H1 (cell line): ENCODE data around the gene KCNJ3. TPM values are rescaled to one million over a fixed set of nuclear protein-coding genes. Genes with fewer than 3 reads are reported as not detected.

Experiments used
- CTCF ChIA-PET: fragments of 300-600 bp; sonication (Branson Sonifier 250); formaldehyde crosslinking; loops from one replicate; lab custom pipeline; 2021; ENCODE audit not compliant: partially characterized antibody; lab: Charles Lee
- POLR2A ChIA-PET: fragments of 300-600 bp; sonication (Branson Sonifier 250); formaldehyde crosslinking; loops from one replicate; lab custom pipeline; 2021; ENCODE audit warnings: inconsistent platforms; ENCODE audit not compliant: partially characterized antibody; lab: Charles Lee
- DNase-seq, 2 experiments: peaks; one replicate each; pipeline versions ENCODE4 v3.0.0 to v3.0.0-alpha.2; 2010 to 2022; ENCODE audit warnings: low spot score in 2 of 2, low read depth in 1 of 2, mixed read lengths in 1 of 2
- FAIRE-seq: peaks from 2 replicates; lab custom pipeline; 2011; peaks lifted over from hg19 to GRCh38; lab: Jason Lieb, UNC
- H2AFZ ChIP-seq: 2 replicates; pipeline ENCODE4 v1.8.1; 2012; ENCODE audit warnings: low read length, inconsistent platforms
- H2AK5ac ChIP-seq: 2 replicates; pipeline ENCODE4 v1.6.1; 2013; ENCODE audit warnings: low read depth, low read length
- H2BK120ac ChIP-seq: replicated peaks from 2 replicates; pipeline ENCODE3; 2013; ENCODE audit warnings: low read depth, low read length, inconsistent platforms
- H2BK12ac ChIP-seq: 2 replicates; pipeline ENCODE4 v1.6.1; 2013; ENCODE audit warnings: low read depth, low read length
- H2BK15ac ChIP-seq: 2 replicates; pipeline ENCODE4 v1.6.1; 2013; ENCODE audit warnings: low read length
- H2BK20ac ChIP-seq: 2 replicates; pipeline ENCODE4 v1.6.1; 2013; ENCODE audit warnings: low read length
- H2BK5ac ChIP-seq: 2 replicates; pipeline ENCODE4 v1.6.1; 2013; ENCODE audit warnings: low read depth, low read length
- H3K14ac ChIP-seq: 2 replicates; pipeline ENCODE4 v1.6.1; 2013; ENCODE audit warnings: inconsistent platforms; ENCODE audit not compliant: insufficient read length
- H3K18ac ChIP-seq: 2 replicates; pipeline ENCODE4 v1.6.1; 2013; ENCODE audit warnings: low read length; ENCODE audit errors: extremely low read depth
- H3K23ac ChIP-seq: 2 replicates; pipeline ENCODE4 v1.6.1; 2013; ENCODE audit warnings: inconsistent platforms; ENCODE audit not compliant: insufficient read length
- H3K23me2 ChIP-seq: 2 replicates; pipeline ENCODE4 v1.6.1; 2013; ENCODE audit warnings: low read depth, low read length
- H3K27ac ChIP-seq: 2 replicates; pipeline ENCODE4 v1.6.1; 2011; ENCODE audit warnings: low read depth, low read length, inconsistent platforms
- H3K27me3 ChIP-seq, 4 experiments: replicated peaks in 1 of 4; 1 replicate in 1 of 4; 2 replicates in 3 of 4; pipeline versions ENCODE4 v1.6.1 to v1.8.1; 2011 to 2013; ENCODE audit warnings: low read length in 3 of 4, mild to moderate bottlenecking in 3 of 4, inconsistent platforms in 2 of 4, mixed read lengths in 2 of 4, moderate library complexity in 1 of 4; ENCODE audit not compliant: control insufficient read depth in 3 of 4, insufficient read depth in 3 of 4; ENCODE audit errors: extremely low read depth in 1 of 4
- H3K36me3 ChIP-seq, 4 experiments: 2 replicates each; pipeline versions ENCODE4 v1.6.1 to v1.8.1; 2011 to 2013; ENCODE audit warnings: mild to moderate bottlenecking in 4 of 4, low read length in 3 of 4, moderate library complexity in 2 of 4, control low read depth in 1 of 4, inconsistent platforms in 1 of 4; ENCODE audit not compliant: insufficient read depth in 4 of 4, control insufficient read depth in 2 of 4
- H3K4ac ChIP-seq: replicated peaks from 2 replicates; pipeline ENCODE3; 2013; ENCODE audit warnings: low read length, low read depth, mixed read lengths, inconsistent platforms; ENCODE audit not compliant: insufficient read length
- H3K4me1 ChIP-seq, 4 experiments: replicated peaks in 1 of 4; 1 replicate in 1 of 4; 2 replicates in 3 of 4; pipeline versions ENCODE4 v1.6.1 to v1.8.1; 2011 to 2013; ENCODE audit warnings: low read length in 3 of 4, inconsistent platforms in 2 of 4, mixed read lengths in 1 of 4; ENCODE audit not compliant: insufficient read depth in 4 of 4, control insufficient read depth in 3 of 4
- H3K4me2 ChIP-seq, 2 experiments: 2 replicates each; pipeline versions ENCODE4 v1.6.1 to v1.8.1; 2011 to 2013; ENCODE audit warnings: low read depth in 2 of 2, low read length in 2 of 2, control low read depth in 1 of 2, inconsistent platforms in 1 of 2, mild to moderate bottlenecking in 1 of 2; ENCODE audit not compliant: insufficient read depth in 1 of 2
- H3K4me3 ChIP-seq, 4 experiments: fragments of 200-600, 300-600 bp in 1 of 4; sonication (generic), shearing (Covaris generic), sonication (Bioruptor Twin) in 1 of 4; 2 replicates each; pipeline versions ENCODE4 v1.5.1 to v1.8.1; 2011 to 2016; ENCODE audit warnings: low read length in 4 of 4, low read depth in 3 of 4, control low read depth in 2 of 4, inconsistent platforms in 2 of 4, mild to moderate bottlenecking in 2 of 4, mixed read lengths in 1 of 4, moderate library complexity in 1 of 4; ENCODE audit not compliant: insufficient read depth in 2 of 4; ENCODE audit errors: extremely low read depth in 1 of 4
- H3K56ac ChIP-seq: replicated peaks from 2 replicates; pipeline ENCODE3; 2013; ENCODE audit warnings: low read depth, mild to moderate bottlenecking, mixed read lengths, low read length, inconsistent platforms; ENCODE audit not compliant: insufficient read length
- H3K79me1 ChIP-seq: 2 replicates; pipeline ENCODE4 v1.6.1; 2013; ENCODE audit warnings: low read depth, low read length, control low read depth
- H3K79me2 ChIP-seq, 2 experiments: 2 replicates each; pipeline versions ENCODE4 v1.6.1 to v1.8.1; 2012 to 2013; ENCODE audit warnings: low read length in 2 of 2, mild to moderate bottlenecking in 2 of 2, inconsistent platforms in 1 of 2; ENCODE audit not compliant: insufficient read depth in 2 of 2, control insufficient read depth in 1 of 2
- H3K9ac ChIP-seq, 4 experiments: replicated peaks in 1 of 4; 1 replicate in 1 of 4; 2 replicates in 3 of 4; pipeline versions ENCODE4 v1.6.1 to v1.8.1; 2011 to 2013; ENCODE audit warnings: low read depth in 3 of 4, low read length in 3 of 4, control low read depth in 2 of 4, mild to moderate bottlenecking in 2 of 4, moderate library complexity in 2 of 4, inconsistent platforms in 1 of 4; ENCODE audit errors: extremely low read depth in 1 of 4
- H3K9me3 ChIP-seq, 2 experiments: 2 replicates each; pipeline versions ENCODE4 v1.6.1 to v1.8.1; 2012 to 2013; ENCODE audit warnings: mild to moderate bottlenecking in 2 of 2, moderate library complexity in 2 of 2, control low read depth in 1 of 2, inconsistent platforms in 1 of 2, low read depth in 1 of 2, low read length in 1 of 2, mixed read lengths in 1 of 2; ENCODE audit not compliant: insufficient read depth in 2 of 2
- H4K20me1 ChIP-seq, 2 experiments: replicated peaks in 1 of 2; 2 replicates each; pipeline versions ENCODE3 to v1.8.1; 2011 to 2013; ENCODE audit warnings: inconsistent platforms in 2 of 2, low read length in 2 of 2, mild to moderate bottlenecking in 1 of 2; ENCODE audit not compliant: insufficient read depth in 2 of 2, control insufficient read depth in 1 of 2
- H4K5ac ChIP-seq: 2 replicates; pipeline ENCODE4 v1.6.1; 2013; ENCODE audit warnings: low read length, low read depth, mixed read lengths, inconsistent platforms; ENCODE audit not compliant: insufficient read length
- H4K8ac ChIP-seq: 2 replicates; pipeline ENCODE4 v1.8.0; 2013; ENCODE audit warnings: mild to moderate bottlenecking, moderate library complexity, low read length, inconsistent platforms; ENCODE audit not compliant: insufficient read depth; ENCODE audit errors: extremely low read depth
- H4K91ac ChIP-seq: replicated peaks from 2 replicates; pipeline ENCODE3; 2013; ENCODE audit warnings: low read length, mixed read lengths, inconsistent platforms; ENCODE audit not compliant: insufficient read length
- BCL11A ChIP-seq, 2 experiments: IDR thresholded peaks; one replicate each; pipeline ENCODE4 v1.6.1; 2011; ENCODE audit warnings: low read depth in 2 of 2, low read length in 2 of 2, mild to moderate bottlenecking in 2 of 2
- CEBPB ChIP-seq: IDR thresholded peaks from 2 replicates; pipeline ENCODE4 v1.6.1; 2012; ENCODE audit warnings: low read depth, low read length
- CHD2 ChIP-seq: IDR thresholded peaks from 2 replicates; pipeline ENCODE4 v1.6.1; 2012; ENCODE audit warnings: low read length, improper control_type of control experiment
- CREB1 ChIP-seq: IDR thresholded peaks from 2 replicates; pipeline ENCODE4 v1.6.1; 2012; ENCODE audit warnings: inconsistent platforms
- JUN ChIP-seq: IDR thresholded peaks from 2 replicates; pipeline ENCODE4 v1.6.1; 2011; ENCODE audit warnings: low read depth, mild to moderate bottlenecking, improper control_type of control experiment, low read length
- KDM4A ChIP-seq: IDR thresholded peaks from one replicate; pipeline ENCODE4 v1.7.1; 2012; ENCODE audit warnings: low read depth, mild to moderate bottlenecking, moderate library complexity, low read length, inconsistent platforms; ENCODE audit not compliant: severe bottlenecking
- NRF1 ChIP-seq: IDR thresholded peaks from 2 replicates; pipeline ENCODE4 v1.6.1; 2011; ENCODE audit warnings: mild to moderate bottlenecking, low read depth, low read length, improper control_type of control experiment
- RBBP5 ChIP-seq: IDR thresholded peaks from 2 replicates; pipeline ENCODE4 v1.7.1; 2012; ENCODE audit warnings: low read depth, mild to moderate bottlenecking, inconsistent platforms, low read length, moderate library complexity, borderline replicate concordance
- RFX5 ChIP-seq: IDR thresholded peaks from 2 replicates; pipeline ENCODE4 v1.6.1; 2011; ENCODE audit warnings: low read depth, low read length, improper control_type of control experiment, borderline replicate concordance
- SUZ12 ChIP-seq: fragments of 200-600 bp; sonication (generic); IDR thresholded peaks from 2 replicates; pipeline ENCODE4 v1.6.1; 2012; ENCODE audit warnings: mild to moderate bottlenecking, inconsistent platforms, low read length, moderate library complexity, mixed read lengths
- TAF7 ChIP-seq: optimal IDR thresholded peaks from 2 replicates; pipeline ENCODE3; 2011; ENCODE audit warnings: low read depth, mild to moderate bottlenecking, inconsistent platforms, low read length, moderate library complexity, borderline replicate concordance
- TEAD4 ChIP-seq: IDR thresholded peaks from 2 replicates; pipeline ENCODE4 v1.6.1; 2012; ENCODE audit warnings: low read depth, low read length, inconsistent platforms, mixed read lengths
- WGBS, 2 experiments: shearing (Covaris generic) in 1 of 2; methylation state at CpG; one replicate each; pipeline versions ENCODE4 v1.1.6 to v1.1.7; 2013 to 2015; ENCODE audit warnings: low lambda C conversion rate in 2 of 2, mixed read lengths in 2 of 2, inconsistent platforms in 1 of 2, low coverage in 1 of 2, missing lambda C conversion rate in 1 of 2; ENCODE audit not compliant: insufficient replicate concordance in 2 of 2, insufficient coverage in 1 of 2, insufficient read length in 1 of 2; ENCODE audit errors: extremely low coverage in 1 of 2, missing lambda C conversion rate in 1 of 2; 5-methylcytosine and 5-hydroxymethylcytosine counted together
- polyA plus RNA-seq, 7 experiments: library from polyadenylated mRNA; depleted of rRNA in 3 of 7; stranded (reverse) in 5 of 7; unstranded in 2 of 7; fragments of >200 nt in 5 of 7; fragments of 200-250 nt in 2 of 7; gene quantifications; 1 replicate in 5 of 7; 2 replicates in 1 of 7; 4 replicates in 1 of 7; pipeline versions ENCODE4 v1.2.1 to v1.2.3, GENCODE V29; 2011 to 2013; ENCODE audit warnings: missing spikeins in 2 of 7, mixed read lengths in 2 of 7
- total RNA-seq: library from RNA; stranded (reverse); fragmentation: NEBNext Ultra II Directional; extraction: Animal tissue kit (Norgen Biotek cat#: 25700); gene quantifications from 2 replicates; pipeline ENCODE4 v1.2.1, GENCODE V29; 2021
- TF ChIP-seq, protein P1 (sequence below), 3 experiments: IDR thresholded peaks; 1 replicate in 2 of 3; 2 replicates in 1 of 3; pipeline versions ENCODE4 v1.5.1 to v1.6.1; 2011; ENCODE audit warnings: low read length in 3 of 3, mild to moderate bottlenecking in 3 of 3, inconsistent platforms in 2 of 3, low read depth in 1 of 3, moderate library complexity in 1 of 3; ENCODE audit not compliant: insufficient read depth in 1 of 3; ENCODE audit errors: control extremely low read depth in 1 of 3

The KCNJ3 gene
- total and polyA plus RNA-seq, 2 of the 8 experiments (the other 6 are each of a cell fraction or from before 2014, with no cell fraction given), result 0.11 to 0.50 TPM

DNA sequence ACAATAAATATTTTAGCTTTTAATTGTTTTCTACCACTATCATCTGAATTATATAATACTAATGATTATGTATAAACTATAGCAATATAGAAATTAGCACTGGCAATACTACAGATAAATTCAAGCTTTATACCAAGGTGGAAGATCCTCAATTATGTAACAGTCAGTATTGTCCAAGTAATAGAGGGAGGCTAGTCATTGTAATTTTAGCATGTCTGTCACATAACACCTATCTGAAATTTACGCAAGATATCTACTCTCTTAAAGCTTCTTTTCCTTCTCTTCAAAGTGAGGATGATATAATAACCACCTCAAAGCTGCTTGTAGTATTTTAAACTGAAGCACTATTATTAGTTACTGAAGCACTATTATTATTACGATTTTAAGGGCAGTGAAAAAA is 12.2 kb downstream of the KCNJ3 start:
- POLR2A ChIA-PET, result no interaction called here
- Histone ChIP-seq H3K79me1 (no peaks in the 10 kb centered on the region), H2AK5ac (no peak overlapping the region), H3K9ac (no peak overlapping the region), H2BK12ac (no peak overlapping the region), H3K14ac (no peak overlapping the region), H3K4me2 (no peak overlapping the region), H3K4me1 (peaks cover 0 to 6% (median 2%) of the 10 kb centered on the region in 4 experiments; a peak in 2 of 7 replicates), H3K4ac (no peak overlapping the region), H2AFZ (no peak overlapping the region), H3K23me2 (no peaks in the 10 kb centered on the region), H4K8ac (no peak overlapping the region), H4K5ac (no peak overlapping the region), H3K4me3 (no peak overlapping the region), H2BK120ac (no peak overlapping the region), H3K36me3 (no peaks in the 10 kb centered on the region), H3K79me2 (no peaks in the 10 kb centered on the region), H4K91ac (no peak overlapping the region), H3K56ac (no peak overlapping the region), H3K23ac (no peak overlapping the region), H3K27ac (no peak overlapping the region), H3K27me3 (no peaks in the 10 kb centered on the region), H3K9me3 (no peaks in the 10 kb centered on the region), H2BK15ac (no peak overlapping the region), H2BK5ac (no peak overlapping the region), H4K20me1 (no peaks in the 10 kb centered on the region), H3K18ac (no peak overlapping the region), H2BK20ac (no peak overlapping the region)
- CTCF ChIA-PET, result interaction anchor here (0.7 kb wide), 1 partner anchor 576 kb away, joined by 3 read pairs; no protein-coding TSS in a partner anchor
- DNase-seq (no peak), FAIRE-seq (no peak)
- WGBS, 2 experiments, result 87% methylated on average over 2 of the region's 2 CpGs; no CpG with 5 or more reads in 1 of the 2 experiments
- TF ChIP-seq TAF7 (no peak), CEBPB (no peak), CREB1 (no peak), BCL11A (IDR thresholded peaks at IDR 0.05; ENCODE audit: low read depth in 2 of 2, low read length in 2 of 2) (no peak), JUN (no peak), SUZ12 (no peak), TEAD4 (no peak), NRF1 (no peak), RBBP5 (no peak), RFX5 (no peak), KDM4A (no peak), CHD2 (no peak)
- TF ChIP-seq, protein P1, sequence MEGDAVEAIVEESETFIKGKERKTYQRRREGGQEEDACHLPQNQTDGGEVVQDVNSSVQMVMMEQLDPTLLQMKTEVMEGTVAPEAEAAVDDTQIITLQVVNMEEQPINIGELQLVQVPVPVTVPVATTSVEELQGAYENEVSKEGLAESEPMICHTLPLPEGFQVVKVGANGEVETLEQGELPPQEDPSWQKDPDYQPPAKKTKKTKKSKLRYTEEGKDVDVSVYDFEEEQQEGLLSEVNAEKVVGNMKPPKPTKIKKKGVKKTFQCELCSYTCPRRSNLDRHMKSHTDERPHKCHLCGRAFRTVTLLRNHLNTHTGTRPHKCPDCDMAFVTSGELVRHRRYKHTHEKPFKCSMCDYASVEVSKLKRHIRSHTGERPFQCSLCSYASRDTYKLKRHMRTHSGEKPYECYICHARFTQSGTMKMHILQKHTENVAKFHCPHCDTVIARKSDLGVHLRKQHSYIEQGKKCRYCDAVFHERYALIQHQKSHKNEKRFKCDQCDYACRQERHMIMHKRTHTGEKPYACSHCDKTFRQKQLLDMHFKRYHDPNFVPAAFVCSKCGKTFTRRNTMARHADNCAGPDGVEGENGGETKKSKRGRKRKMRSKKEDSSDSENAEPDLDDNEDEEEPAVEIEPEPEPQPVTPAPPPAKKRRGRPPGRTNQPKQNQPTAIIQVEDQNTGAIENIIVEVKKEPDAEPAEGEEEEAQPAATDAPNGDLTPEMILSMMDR (IDR thresholded peaks at IDR 0.05; ENCODE audit: control extremely low read depth in 1 of 3, insufficient read depth in 1 of 3, low read depth in 1 of 3, low read length in 3 of 3), result no peak
